Medulla oblongata (tissue), 1 donor: ENCODE results near the gene IP6K1.
"Not testable (repeated sequence)": the region's sequence is repeated elsewhere in the genome, so short reads cannot be mapped to it uniquely, and the experiment has no call there.

Source experiments
- DNase-seq: peaks from one replicate; pipeline ENCODE4 v3.0.0-alpha.2; 2015; ENCODE audit errors: extremely low spot score

The IP6K1 gene

DNA sequence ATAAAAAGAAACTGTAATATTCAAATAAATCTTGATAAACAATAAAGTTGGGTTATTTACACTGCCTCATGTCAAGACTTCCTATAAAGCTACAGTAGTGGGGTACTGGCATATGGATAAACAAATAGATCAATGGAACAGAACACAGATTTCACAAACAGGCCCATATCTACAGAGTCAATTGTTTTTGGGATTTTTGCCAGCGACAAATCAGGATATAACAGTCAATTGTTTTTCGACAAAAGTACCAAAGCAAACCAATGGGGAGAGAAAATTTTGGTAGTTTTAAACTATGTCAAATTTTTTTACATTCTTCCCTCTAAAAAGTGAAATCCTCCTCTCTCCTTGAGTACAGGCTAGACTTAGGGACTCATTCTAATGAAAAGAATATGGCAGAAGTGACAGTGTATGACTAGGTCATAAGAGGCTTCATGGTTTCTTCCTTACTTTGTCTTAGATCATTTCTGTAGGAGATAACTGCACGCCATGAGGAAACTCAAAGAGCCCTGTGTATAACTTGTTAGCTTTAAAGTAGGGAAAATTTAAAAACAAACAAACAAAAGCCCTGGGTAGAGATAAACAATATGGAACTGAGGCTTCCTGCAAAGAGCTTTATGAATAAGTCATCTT lies 16.9 kb downstream of the IP6K1 start:
- no peak for DNase-seq

GRCh38 chr3:49763981-49764380 lies 22.4 kb downstream of the IP6K1 start:
- no peak for DNase-seq

- no peak for DNase-seq
Measured at GRCh38 chr3:49761661-49762060, 24.7 kb downstream of the IP6K1 start.

GRCh38 chr3:49759226-49759625 lies 27.1 kb downstream of the IP6K1 start:
- no peak for DNase-seq

GRCh38 chr3:49757197-49757596 lies 29.1 kb downstream of the IP6K1 start:
- DNase-seq, result no peak

DNA sequence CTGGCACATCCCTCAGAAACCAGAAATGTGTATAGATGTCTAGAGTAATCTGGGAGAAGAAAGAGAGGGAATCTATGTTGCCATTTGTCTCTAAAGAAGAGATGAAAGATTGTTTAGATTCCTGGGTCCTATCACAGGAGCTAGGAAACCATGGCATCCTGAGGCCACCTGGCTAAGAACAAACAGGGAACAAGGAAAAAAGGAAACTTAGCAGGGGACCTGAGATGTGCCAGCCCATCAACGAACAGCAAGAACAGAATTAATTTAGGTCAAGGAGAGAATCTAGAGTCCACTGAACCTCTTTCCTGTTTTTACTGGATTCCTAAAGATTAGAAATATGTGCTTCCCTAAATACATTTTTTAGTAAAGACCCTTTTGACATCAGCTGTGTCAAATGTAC lies 30.3 kb downstream of the IP6K1 start:
- DNase-seq, result no peak

DNA sequence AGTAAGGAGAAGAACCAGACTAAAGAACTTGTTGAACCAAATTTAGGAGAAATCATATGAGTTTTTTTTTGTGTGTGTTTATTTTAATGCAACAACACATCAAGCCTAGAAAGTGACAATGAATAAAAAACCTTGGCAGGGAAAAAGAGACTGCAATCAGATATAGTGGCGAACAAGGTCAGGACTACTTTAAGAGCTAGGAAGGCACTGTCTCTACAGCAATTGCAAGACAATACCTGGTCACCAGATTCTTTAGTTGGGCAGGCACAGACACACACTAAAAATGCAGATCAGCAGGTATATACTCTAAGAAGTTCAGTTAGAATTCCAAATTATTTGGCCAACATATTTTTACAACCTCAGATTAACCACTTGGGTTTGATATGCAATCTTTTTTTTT lies 31.8 kb downstream of the IP6K1 start:
- no peak for DNase-seq

GRCh38 chr3:49751501-49751900 lies 34.8 kb downstream of the IP6K1 start:
- DNase-seq, result no peak

GRCh38 chr3:49750056-49750455 lies 36.3 kb downstream of the IP6K1 start:
- DNase-seq, result no peak

- DNase-seq, result not testable (repeated sequence)
Measured at GRCh38 chr3:49748874-49749273, 37.5 kb downstream of the IP6K1 start.

- no peak for DNase-seq
Measured at GRCh38 chr3:49747792-49748480, 38.4 kb downstream of the IP6K1 start.

DNA sequence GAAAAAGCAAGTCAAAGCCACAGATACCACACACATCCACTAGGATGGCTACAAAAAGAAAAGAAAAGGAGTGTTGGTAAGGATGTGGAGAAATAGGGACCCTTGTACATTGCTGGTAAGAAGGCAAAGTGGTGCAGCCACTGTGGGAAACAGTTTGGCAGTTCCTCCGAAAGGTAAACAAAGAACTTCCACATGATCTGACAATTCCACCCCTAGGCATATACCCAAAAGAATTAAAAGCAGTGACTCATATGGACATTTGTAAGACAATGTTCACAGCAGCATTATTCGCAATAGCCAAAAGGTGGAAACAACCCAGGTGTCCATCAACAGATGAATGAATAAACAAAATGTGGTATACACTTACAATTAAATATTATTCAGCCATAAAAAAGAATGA lies 40.4 kb downstream of the IP6K1 start:
- DNase-seq, result no peak

GRCh38 chr3:49740427-49740826 lies 45.9 kb downstream of the IP6K1 start:
- DNase-seq, result no peak

- no peak for DNase-seq
Measured at GRCh38 chr3:49738067-49738713, 48.2 kb downstream of the IP6K1 start.

- no peak for DNase-seq
Measured at GRCh38 chr3:49734752-49735151, 51.6 kb downstream of the IP6K1 start.

DNA sequence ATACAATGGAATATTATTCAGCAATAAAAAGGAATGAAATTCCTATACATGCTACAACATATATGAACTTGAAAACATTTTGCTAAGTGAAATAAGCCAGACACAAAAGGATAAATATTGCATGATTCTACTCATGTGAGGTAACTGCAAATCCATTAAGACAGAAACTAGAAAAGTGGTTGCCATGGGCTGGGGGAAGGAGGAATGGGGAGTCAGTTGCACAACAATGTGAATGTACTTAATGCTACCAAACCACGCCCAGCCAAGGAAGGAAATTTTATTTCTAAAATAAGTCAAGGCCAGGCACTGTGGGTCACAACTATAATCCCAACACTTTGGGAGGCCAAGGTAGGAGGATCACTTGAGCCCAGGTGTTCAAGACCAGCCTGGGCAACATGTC lies 52.8 kb downstream of the IP6K1 start:
- no peak for DNase-seq

DNA sequence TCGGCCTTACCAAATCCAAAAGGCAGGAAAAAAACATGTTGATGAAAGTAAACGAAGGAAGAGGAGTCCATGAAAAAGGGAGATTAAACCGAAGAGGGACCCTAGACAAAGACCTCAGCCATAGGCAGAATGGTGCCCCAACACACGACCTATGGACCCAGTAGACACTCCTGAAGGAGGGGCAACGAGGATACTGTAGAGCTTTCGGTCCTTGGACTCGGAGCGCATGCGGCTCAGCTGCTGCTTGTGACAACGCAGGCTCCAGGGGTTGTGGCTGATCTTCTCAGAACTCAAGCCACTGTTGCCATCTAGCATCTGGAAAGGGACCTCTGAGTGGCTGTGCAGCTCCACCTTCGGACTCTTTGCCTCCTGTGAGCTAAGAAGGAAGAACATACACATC lies 53.7 kb downstream of the IP6K1 start:
- DNase-seq, result no peak

- DNase-seq, result no peak
Measured at GRCh38 chr3:49729966-49730609, 56.3 kb downstream of the IP6K1 start.

GRCh38 chr3:49727924-49728361 lies 58.4 kb downstream of the IP6K1 start:
- no peak for DNase-seq

DNA sequence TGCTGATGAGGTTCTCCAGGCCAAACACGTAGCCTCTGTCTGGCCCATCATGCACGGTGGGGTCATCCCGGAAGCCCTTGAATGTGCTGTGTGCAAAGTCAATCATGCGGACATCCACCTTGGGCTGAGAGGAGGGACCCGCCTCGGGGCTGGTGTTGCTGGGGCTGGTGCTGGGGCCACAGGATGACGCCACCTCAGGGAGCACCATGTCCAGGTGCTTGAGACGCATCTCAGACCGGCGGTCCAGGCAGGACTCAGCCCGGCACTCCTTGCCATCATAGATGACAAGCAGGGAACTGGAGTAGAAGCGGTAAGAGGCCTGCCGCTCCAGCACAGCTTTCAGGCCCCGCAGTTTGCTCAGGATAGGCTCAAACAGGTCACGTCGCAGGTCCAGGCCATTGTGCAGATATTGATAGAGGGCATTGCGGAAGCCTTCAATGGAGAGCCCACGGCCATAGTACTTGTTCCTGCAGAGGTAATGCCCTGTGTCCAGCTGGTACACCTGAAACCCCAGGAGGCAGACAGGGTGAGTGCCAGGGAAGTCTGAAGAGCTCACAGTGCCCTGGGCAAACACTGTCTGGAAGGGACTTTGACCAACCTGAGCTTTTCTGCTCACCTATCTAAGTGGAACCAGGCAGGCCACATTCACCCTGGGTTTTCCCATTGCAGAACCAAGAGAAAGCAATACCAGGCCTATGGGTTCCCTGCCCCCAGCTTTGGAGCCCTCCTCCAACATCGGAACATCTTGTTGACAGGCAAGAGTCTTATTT lies 59.0 kb downstream of the IP6K1 start:
- no peak for DNase-seq

GRCh38 chr3:49725906-49726681 lies 60.2 kb downstream of the IP6K1 start:
- DNase-seq, result no peak
